Upper lobe of left lung (tissue), 6 donors: ENCODE measurements around the gene PTPDC1. TPM values are rescaled to one million over a fixed set of nuclear protein-coding genes. Genes with fewer than 3 reads are reported as not detected.
"Not testable (repeated sequence)": the region's sequence is repeated elsewhere in the genome, so short reads cannot be mapped to it uniquely, and the experiment has no call there.

Experiments
- ATAC-seq, 2 donors: fragments of 200-7000 bp; cut with Tn5 transposase; one replicate each; pipeline ENCODE4 v1.9.1; 2022; ENCODE audit warnings: mild to moderate bottlenecking in 2 of 2, moderate library complexity in 2 of 2; ENCODE audit not compliant: low FRiP score in 2 of 2
- DNase-seq, 2 donors: peaks; one replicate each; pipeline ENCODE4 v3.0.0-alpha.2; 2019 to 2020
- H3K27ac ChIP-seq, 4 donors: fragments of 200-600 bp; sonication (generic); one replicate each; pipeline ENCODE4 v1.5.1; 2016 to 2019
- H3K27me3 ChIP-seq, 4 donors: fragments of 200-600 bp; sonication (generic); one replicate each; pipeline ENCODE4 v1.5.1; 2017 to 2019
- H3K36me3 ChIP-seq, 4 donors: fragments of 200-600 bp; sonication (generic); one replicate each; pipeline ENCODE4 v1.5.1; 2016 to 2019
- H3K4me1 ChIP-seq, 4 donors: fragments of 200-600 bp; sonication (generic); one replicate each; pipeline ENCODE4 v1.5.1; 2018 to 2019
- H3K4me3 ChIP-seq, 4 donors: fragments of 200-600 bp; sonication (generic); one replicate each; pipeline ENCODE4 v1.5.1; 2017 to 2019; ENCODE audit warnings: mild to moderate bottlenecking in 2 of 4, moderate library complexity in 1 of 4
- H3K9me3 ChIP-seq, 4 donors: fragments of 200-600 bp; sonication (generic); one replicate each; pipeline ENCODE4 v1.5.1; 2018 to 2019
- EP300 ChIP-seq, 4 donors: sonication (generic); formaldehyde crosslinking; IDR thresholded peaks; one replicate each; pipeline ENCODE4 v1.5.1; 2017; ENCODE audit warnings: antibody characterized with exemption in 4 of 4, control low read depth in 2 of 4
- POLR2A ChIP-seq, 4 donors: fragments of 450-650 bp; IDR thresholded peaks; one replicate each; pipeline ENCODE4 v1.5.1; 2016 to 2017; ENCODE audit warnings: antibody characterized with exemption in 4 of 4, mild to moderate bottlenecking in 2 of 4
- POLR2AphosphoS5 ChIP-seq, 2 donors: sonication (generic); formaldehyde crosslinking; IDR thresholded peaks; one replicate each; pipeline ENCODE4 v1.5.1; 2017; ENCODE audit warnings: antibody characterized with exemption in 2 of 2
- WGBS, 2 donors: methylation state at CpG; one replicate each; pipeline ENCODE4 v1.1.5; 2017 to 2018; 5-methylcytosine and 5-hydroxymethylcytosine counted together
- total RNA-seq, 6 donors: library from RNA; depleted of rRNA in 4 of 6; stranded (reverse); fragments of >200 nt in 4 of 6; gene quantifications; one replicate each; pipeline versions ENCODE4 v1.1.0 to v1.2.1, GENCODE V29; 2016 to 2021
- TF ChIP-seq, protein P1 (sequence below), 6 experiments: fragments of 450-650 bp in 4 of 6; fragments of 200-600 bp in 2 of 6; sonication (generic) in 2 of 6; IDR thresholded peaks; one replicate each; pipeline ENCODE4 v1.5.1; 2016 to 2019; ENCODE audit warnings: antibody characterized with exemption in 6 of 6
- donor health status: DM: no; HTN: no; CAD: no; lungs with moderate emphysema.
- donor health status: DM: no; HTN: yes; CAD: no; lungs with severe emphysema.

Gene PTPDC1
- total RNA-seq, 6 donors from 2014 or later = 9.0 to 24.5 (median 16.6) TPM

DNA sequence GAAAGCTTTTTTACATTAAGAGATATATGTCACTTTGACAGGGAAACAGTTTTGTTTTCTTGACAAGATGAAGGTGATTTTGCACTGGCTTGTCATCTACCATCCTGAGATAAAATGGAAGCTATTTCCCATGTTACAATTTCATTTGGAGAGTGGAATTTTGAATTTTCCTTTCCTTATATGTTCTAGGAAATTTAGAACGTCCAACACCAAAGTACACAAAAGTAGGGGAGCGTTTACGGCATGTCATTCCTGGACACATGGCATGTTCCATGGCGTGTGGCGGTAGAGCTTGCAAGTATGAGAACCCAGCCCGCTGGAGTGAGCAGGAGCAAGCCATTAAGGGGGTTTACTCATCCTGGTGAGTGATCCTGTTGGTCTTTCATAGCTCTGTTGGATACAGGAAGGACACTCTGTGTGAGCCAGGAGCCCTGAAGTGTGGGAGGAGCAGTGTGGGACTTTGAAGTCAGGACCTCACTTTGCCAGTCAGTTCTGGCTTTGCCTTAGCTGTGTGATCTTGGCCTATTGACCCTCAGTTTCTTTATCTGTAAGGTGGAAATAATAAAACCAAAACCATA lies 887 bp downstream of the PTPDC1 start:
- Histone ChIP-seq H3K4me3 (no peak overlapping the region), H3K4me1 (peaks cover 4 to 22% (median 8%) of the 10 kb centered on the region in 4 donors), H3K36me3 (no peaks in the 10 kb centered on the region), H3K27me3 (no peaks in the 10 kb centered on the region), H3K27ac (no peak overlapping the region), H3K9me3 (no peaks in the 10 kb centered on the region)
- ATAC-seq (no peak), DNase-seq (no peak)
- WGBS, 2 donors = 94 to 97% methylated on average over 6 of the region's 6 CpGs
- TF ChIP-seq, protein P1, sequence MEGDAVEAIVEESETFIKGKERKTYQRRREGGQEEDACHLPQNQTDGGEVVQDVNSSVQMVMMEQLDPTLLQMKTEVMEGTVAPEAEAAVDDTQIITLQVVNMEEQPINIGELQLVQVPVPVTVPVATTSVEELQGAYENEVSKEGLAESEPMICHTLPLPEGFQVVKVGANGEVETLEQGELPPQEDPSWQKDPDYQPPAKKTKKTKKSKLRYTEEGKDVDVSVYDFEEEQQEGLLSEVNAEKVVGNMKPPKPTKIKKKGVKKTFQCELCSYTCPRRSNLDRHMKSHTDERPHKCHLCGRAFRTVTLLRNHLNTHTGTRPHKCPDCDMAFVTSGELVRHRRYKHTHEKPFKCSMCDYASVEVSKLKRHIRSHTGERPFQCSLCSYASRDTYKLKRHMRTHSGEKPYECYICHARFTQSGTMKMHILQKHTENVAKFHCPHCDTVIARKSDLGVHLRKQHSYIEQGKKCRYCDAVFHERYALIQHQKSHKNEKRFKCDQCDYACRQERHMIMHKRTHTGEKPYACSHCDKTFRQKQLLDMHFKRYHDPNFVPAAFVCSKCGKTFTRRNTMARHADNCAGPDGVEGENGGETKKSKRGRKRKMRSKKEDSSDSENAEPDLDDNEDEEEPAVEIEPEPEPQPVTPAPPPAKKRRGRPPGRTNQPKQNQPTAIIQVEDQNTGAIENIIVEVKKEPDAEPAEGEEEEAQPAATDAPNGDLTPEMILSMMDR (IDR thresholded peaks at IDR 0.05) = no peak
- no peak for TF ChIP-seq POLR2AphosphoS5 (IDR thresholded peaks at IDR 0.05)
- TF ChIP-seq EP300 (IDR thresholded peaks at IDR 0.05) = no peak
- no peak for TF ChIP-seq POLR2A (IDR thresholded peaks at IDR 0.05)

DNA sequence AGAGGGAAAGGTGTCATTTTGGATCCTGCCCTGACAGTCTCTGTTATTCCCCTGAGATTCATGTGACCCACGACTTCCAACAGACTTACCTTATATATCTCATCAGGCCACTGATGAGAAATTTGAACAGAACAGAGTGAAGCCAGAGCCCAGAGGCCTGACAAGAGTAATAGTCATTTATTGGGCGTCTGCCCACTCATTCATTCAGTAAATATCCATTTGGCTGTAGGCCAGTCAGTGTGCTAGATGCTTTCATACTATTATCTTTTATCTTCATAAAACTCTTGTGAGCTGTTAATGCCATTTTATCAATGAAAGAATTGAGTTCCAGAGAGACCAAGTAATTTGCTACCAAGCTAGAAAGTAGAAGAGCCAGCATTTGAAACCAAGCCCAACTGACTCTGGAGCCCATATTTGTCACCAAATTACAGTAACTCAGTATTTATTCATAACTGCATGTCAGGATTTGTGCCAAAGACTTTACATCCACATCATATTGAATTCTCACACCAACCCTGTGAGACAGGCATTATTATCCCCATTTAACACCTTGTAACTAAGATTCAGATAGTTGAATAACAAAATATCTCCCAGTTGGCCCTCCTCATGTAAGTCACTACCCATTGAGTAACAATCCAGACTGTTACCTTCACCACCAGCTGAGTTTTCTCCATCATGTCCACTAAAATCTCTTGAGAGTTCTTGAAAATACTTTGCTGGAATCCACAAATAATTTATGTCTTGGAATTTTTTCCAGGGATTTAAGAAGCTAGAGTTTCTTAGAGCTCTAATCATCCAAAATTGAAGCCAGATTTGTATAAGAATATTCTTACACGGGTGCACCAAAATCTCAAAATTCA lies 2.5 kb downstream of the PTPDC1 start:
- DNase-seq = no peak
- no peak overlapping the region for H3K27ac ChIP-seq
- no peaks in the 10 kb centered on the region for H3K27me3 ChIP-seq
- no peak overlapping the region for H3K4me3 ChIP-seq
- TF ChIP-seq EP300 (IDR thresholded peaks at IDR 0.05) (no peak), POLR2AphosphoS5 (IDR thresholded peaks at IDR 0.05) (no peak), POLR2A (IDR thresholded peaks at IDR 0.05) (no peak)
- TF ChIP-seq, protein P1 (IDR thresholded peaks at IDR 0.05) = no peak
- no peaks in the 10 kb centered on the region for H3K36me3 ChIP-seq
- H3K4me1 ChIP-seq = peaks cover 0 to 16% (median 8%) of the 10 kb centered on the region in 4 donors
- ATAC-seq = no peak
- 53 to 55% methylated on average over 3 of the region's 3 CpGs for WGBS, 2 donors
- H3K9me3 ChIP-seq = no peaks in the 10 kb centered on the region

DNA sequence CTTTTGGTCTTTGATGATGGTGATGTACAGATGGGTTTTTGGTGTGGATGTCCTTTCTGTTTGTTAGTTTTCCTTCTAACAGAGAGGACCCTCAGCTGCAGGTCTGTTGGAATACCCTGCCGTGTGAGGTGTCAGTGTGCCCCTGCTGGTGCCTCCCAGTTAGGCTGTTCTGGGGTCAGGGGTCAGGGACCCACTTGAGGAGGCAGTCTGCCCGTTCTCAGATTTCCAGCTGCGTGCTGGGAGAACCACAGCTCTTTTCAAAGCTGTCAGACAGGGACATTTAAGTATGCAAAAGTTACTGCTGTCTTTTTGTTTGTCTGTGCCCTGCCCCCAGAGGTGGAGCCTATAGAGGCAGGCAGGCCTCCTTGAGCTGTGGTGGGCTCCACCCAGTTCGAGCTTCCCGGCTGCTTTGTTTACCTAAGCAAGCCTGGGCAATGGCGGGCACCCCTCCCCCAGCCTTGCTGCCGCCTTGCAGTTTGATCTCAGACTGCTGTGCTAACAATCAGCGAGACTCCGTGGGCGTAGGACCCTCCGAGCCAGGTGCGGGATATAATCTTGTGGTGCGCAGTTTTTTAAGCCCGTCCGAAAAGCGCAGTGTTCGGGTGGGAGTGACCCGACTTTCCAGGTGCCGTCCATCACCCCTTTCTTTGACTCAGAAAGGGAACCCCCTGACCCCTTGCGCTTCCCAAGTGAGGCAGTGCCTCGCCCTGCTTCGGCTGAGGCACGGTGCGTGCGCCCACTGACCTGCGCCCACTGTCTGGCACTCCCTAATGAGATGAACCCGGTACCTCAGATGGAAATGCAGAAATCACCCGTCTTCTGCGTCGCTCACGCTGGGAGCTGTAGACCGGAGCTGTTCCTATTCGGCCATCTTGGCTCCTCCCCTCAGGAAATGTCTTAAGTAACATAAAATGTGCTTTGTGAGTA lies 10.2 kb downstream of the PTPDC1 start:
- not testable (repeated sequence) for H3K4me1 ChIP-seq, H3K27me3 ChIP-seq, H3K27ac ChIP-seq, H3K9me3 ChIP-seq, H3K4me3 ChIP-seq, ATAC-seq
- WGBS, 2 donors = 92 to 95% methylated on average over 21 to 31 of the region's 33 CpGs
- peaks cover 0 to 15% (median 6%) of the 10 kb centered on the region in 4 donors for H3K36me3 ChIP-seq
- peak in 1 of 2 donors; percentile 62 for DNase-seq

DNA sequence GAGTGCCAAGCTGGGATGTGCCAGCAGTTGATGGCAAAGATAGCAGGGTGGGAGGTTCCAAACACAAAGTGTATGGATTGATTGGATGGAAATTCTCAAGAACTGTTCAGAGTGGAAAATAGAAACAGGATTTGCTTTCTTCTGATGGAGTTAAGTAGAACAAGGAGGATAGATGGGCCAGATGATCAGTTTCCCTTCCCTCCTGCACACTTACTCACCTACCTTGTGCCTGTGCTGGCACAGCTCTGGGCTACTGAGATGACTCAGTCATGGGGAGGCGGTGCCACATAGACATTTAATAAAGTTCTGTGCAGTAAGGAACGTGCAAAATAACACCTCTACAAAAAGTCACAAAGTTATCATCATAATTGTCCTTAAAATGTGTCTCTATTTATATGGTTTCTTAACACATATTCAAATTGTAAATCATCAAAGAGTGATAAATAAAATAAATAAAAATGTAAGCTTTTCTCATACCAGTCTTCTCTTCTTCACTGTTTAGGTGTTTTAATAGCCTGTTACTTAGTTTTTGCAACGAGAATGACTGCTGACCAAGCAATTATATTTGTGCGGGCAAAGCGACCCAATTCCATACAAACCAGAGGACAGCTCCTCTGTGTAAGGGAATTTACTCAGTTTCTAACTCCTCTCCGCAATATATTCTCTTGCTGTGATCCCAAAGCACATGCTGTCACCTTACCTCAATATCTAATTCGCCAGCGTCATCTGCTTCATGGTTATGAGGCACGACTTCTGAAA lies 12.7 kb downstream of the PTPDC1 start:
- H3K4me1 ChIP-seq = peaks cover 0 to 2% (median 0%) of the 10 kb centered on the region in 4 donors
- 95 to 96% methylated on average over 9 of the region's 9 CpGs for WGBS, 2 donors
- DNase-seq (no peak), ATAC-seq (no peak)
- H3K9me3 ChIP-seq = no peaks in the 10 kb centered on the region
- no peak overlapping the region for H3K4me3 ChIP-seq
- H3K36me3 ChIP-seq = peaks cover 0 to 15% (median 6%) of the 10 kb centered on the region in 4 donors
- no peaks in the 10 kb centered on the region for H3K27me3 ChIP-seq
- no peak overlapping the region for H3K27ac ChIP-seq
- TF ChIP-seq EP300 (IDR thresholded peaks at IDR 0.05) (no peak), POLR2A (IDR thresholded peaks at IDR 0.05) (no peak), POLR2AphosphoS5 (IDR thresholded peaks at IDR 0.05) (no peak)
- TF ChIP-seq, protein P1 (IDR thresholded peaks at IDR 0.05) = no peak
